ENCODE results near the gene BCAN. TPM values are rescaled to one million over a fixed set of nuclear protein-coding genes. Genes with fewer than 3 reads are reported as not detected.

The BCAN gene
- total RNA-seq, 3 donors from 2014 or later (not counting 1 experiment from before 2014, with no cell fraction given) = 0.18 to 0.25 (median 0.19) TPM

GRCh38 chr1:156618853-156619581 is 22.9 kb upstream of the BCAN start, which contains the start of gene HAPLN2:
Gene HAPLN2 (plus strand): TSS chr1:156619415. CDS start chr1:156623491, 4,076 bp downstream.
- no peaks in the 10 kb centered on the region for H3K9me3 ChIP-seq (ENCODE audit: control insufficient read depth, insufficient read depth, low read length)
- intact Hi-C loops (cut with micrococcal nuclease) = no loop called here
- H3K27ac ChIP-seq (ENCODE audit: low read length) = no peak within 1 kb of the TSS
- H3K4me1 ChIP-seq (ENCODE audit: control insufficient read depth, insufficient read depth, low read length) = peaks cover 4% of the 10 kb centered on the region
- WGBS (ENCODE audit: insufficient coverage) = 7% methylated on average over 5 of the region's 7 CpGs
- no peaks in the 10 kb centered on the region for H3K36me3 Mint-ChIP-seq
- no peaks in the 10 kb centered on the region for H3K4me1 Mint-ChIP-seq
- peaks cover 55 to 60% of the 10 kb centered on the region in 2 donors for H3K27me3 Mint-ChIP-seq (ENCODE audit: low read depth in 2 of 2)
- no peak within 1 kb of the TSS for H3K4me3 ChIP-seq (ENCODE audit: low read length)
- no peak within 1 kb of the TSS for H3K4me3 Mint-ChIP-seq
- DNase-seq (peak in 1 of 2 donors; percentile 51), ATAC-seq (no peak)
- no peaks in the 10 kb centered on the region for H3K9me3 Mint-ChIP-seq
- H3K27ac Mint-ChIP-seq = no peak within 1 kb of the TSS
- H3K27me3 ChIP-seq (ENCODE audit: control insufficient read depth, insufficient read depth, low read length) = peaks cover 13% of the 10 kb centered on the region
- no peak for TF ChIP-seq CTCF (IDR thresholded peaks at IDR 0.05)
- H3K36me3 ChIP-seq (ENCODE audit: control insufficient read depth, insufficient read depth, low read length) = no peaks in the 10 kb centered on the region

GRCh38 chr1:156619582-156619955 is 22.3 kb upstream of the BCAN start:
- Histone ChIP-seq H3K27ac (ENCODE audit: low read length) (no peak overlapping the region), H3K4me3 (ENCODE audit: low read length) (no peak overlapping the region), H3K27me3 (ENCODE audit: control insufficient read depth, insufficient read depth, low read length) (peaks cover 17% of the 10 kb centered on the region), H3K4me1 (ENCODE audit: control insufficient read depth, insufficient read depth, low read length) (peaks cover 9% of the 10 kb centered on the region), H3K36me3 (ENCODE audit: control insufficient read depth, insufficient read depth, low read length) (no peaks in the 10 kb centered on the region), H3K9me3 (ENCODE audit: control insufficient read depth, insufficient read depth, low read length) (no peaks in the 10 kb centered on the region)
- H3K4me3 Mint-ChIP-seq = no peak overlapping the region
- no peaks in the 10 kb centered on the region for H3K4me1 Mint-ChIP-seq
- H3K36me3 Mint-ChIP-seq = no peaks in the 10 kb centered on the region
- TF ChIP-seq CTCF (IDR thresholded peaks at IDR 0.05) = no peak
- H3K9me3 Mint-ChIP-seq = no peaks in the 10 kb centered on the region
- no peak for DNase-seq
- H3K27me3 Mint-ChIP-seq (ENCODE audit: low read depth in 2 of 2) = peaks cover 55 to 62% of the 10 kb centered on the region in 2 donors
- intact Hi-C loops (cut with micrococcal nuclease) = no loop called here
- ATAC-seq = no peak
- 27% methylated on average over 6 of the region's 6 CpGs for WGBS (ENCODE audit: insufficient coverage)
- no peak overlapping the region for H3K27ac Mint-ChIP-seq

DNA sequence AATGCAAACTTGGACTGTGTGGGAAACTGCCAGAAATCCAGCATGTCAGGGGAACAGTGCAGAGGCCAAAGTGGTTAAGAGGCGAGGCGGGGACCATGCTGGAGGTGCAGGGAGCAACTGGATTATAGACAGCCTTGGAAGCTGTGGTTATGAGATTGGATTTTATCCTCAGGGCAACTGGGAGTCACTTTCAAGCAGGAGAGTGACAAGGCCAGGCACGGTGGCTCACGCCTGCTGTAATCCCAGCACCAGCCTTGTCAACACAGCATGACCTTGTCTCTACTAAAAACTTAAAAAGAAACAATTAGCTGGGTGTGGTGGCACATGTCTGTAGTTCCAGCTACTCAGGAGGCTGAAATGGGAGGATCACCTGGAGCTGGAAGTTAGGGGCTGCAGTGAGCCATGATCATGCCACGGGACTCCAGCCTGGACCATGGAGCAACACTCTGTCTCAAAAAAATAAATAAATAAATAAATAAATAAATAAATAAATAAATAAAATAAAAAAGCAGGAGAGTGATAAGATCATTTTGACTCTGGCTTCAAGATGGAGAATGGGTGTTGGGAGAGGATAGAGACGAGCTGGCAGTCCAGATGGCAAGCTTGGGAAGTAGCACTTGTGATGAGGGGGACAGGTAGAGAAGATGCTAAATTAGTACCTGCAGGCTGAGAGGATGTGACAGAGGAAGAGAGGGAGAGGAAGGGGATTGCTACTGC is 19.2 kb upstream of the BCAN start:
- Mint-ChIP-seq H3K36me3 (no peaks in the 10 kb centered on the region), H3K9me3 (no peaks in the 10 kb centered on the region), H3K27ac (no peak overlapping the region), H3K27me3 (ENCODE audit: low read depth in 2 of 2) (peaks cover 58 to 62% of the 10 kb centered on the region in 2 donors), H3K4me3 (peak overlapping the region; percentile 42), H3K4me1 (peaks cover 7 to 8% of the 10 kb centered on the region in 2 donors)
- Histone ChIP-seq H3K27ac (ENCODE audit: low read length) (no peak overlapping the region), H3K36me3 (ENCODE audit: control insufficient read depth, insufficient read depth, low read length) (no peaks in the 10 kb centered on the region), H3K4me3 (ENCODE audit: low read length) (no peak overlapping the region), H3K9me3 (ENCODE audit: control insufficient read depth, insufficient read depth, low read length) (no peaks in the 10 kb centered on the region), H3K27me3 (ENCODE audit: control insufficient read depth, insufficient read depth, low read length) (peaks cover 32% of the 10 kb centered on the region), H3K4me1 (ENCODE audit: control insufficient read depth, insufficient read depth, low read length) (peaks cover 23% of the 10 kb centered on the region)
- no peak for DNase-seq
- WGBS (ENCODE audit: insufficient coverage) = 81% methylated on average over 5 of the region's 6 CpGs
- no peak for TF ChIP-seq CTCF (IDR thresholded peaks at IDR 0.05)
- no peak for ATAC-seq
- intact Hi-C loops (cut with micrococcal nuclease) = no loop called here

Data from natural killer cell (primary cell).